WTC11 (cell line): ENCODE results near the gene ZBTB25. TPM values are rescaled to one million over a fixed set of nuclear protein-coding genes. Genes with fewer than 3 reads are reported as not detected.
A peak's percentile ranks its signal among the peaks of the same experiment; 100 is the strongest.

Experiments
- ATAC-seq: fragments of 200-7000 bp; cut with Tn5 transposase; 2 replicates; pipeline ENCODE4 v1.10.0; 2021; ENCODE audit warnings: mild to moderate bottlenecking, moderate library complexity
- CTCF ChIA-PET: fragments of 300-600 bp; sonication (Branson Sonifier 250); formaldehyde crosslinking; loops from one replicate; lab custom pipeline; 2021; ENCODE audit warnings: antibody characterized with exemption; lab: Charles Lee
- POLR2A ChIA-PET: fragments of 350-600 bp; sonication (Branson Sonifier 250); formaldehyde crosslinking; loops from one replicate; lab custom pipeline; 2021; ENCODE audit warnings: antibody characterized with exemption; lab: Charles Lee
- DNase-seq: peaks from one replicate; pipeline ENCODE4 v3.0.0; 2021; ENCODE audit warnings: low spot score
- H3K27ac Mint-ChIP-seq: 2 replicates; pipeline ENCODE4 v1.8.0; 2021; ENCODE audit warnings: mixed read lengths
- H3K27me3 Mint-ChIP-seq: 2 replicates; pipeline ENCODE4 v1.8.0; 2021; ENCODE audit warnings: low read depth, mild to moderate bottlenecking, moderate library complexity, mixed read lengths
- H3K36me3 Mint-ChIP-seq: 2 replicates; pipeline ENCODE4 v1.8.0; 2021; ENCODE audit warnings: mixed read lengths
- H3K4me1 Mint-ChIP-seq: 2 replicates; pipeline ENCODE4 v1.8.0; 2022; ENCODE audit warnings: mixed read lengths
- H3K4me3 Mint-ChIP-seq: 2 replicates; pipeline ENCODE4 v1.8.0; 2021; ENCODE audit warnings: mild to moderate bottlenecking, moderate library complexity, mixed read lengths
- H3K9me3 Mint-ChIP-seq: 2 replicates; pipeline ENCODE4 v1.8.0; 2021; ENCODE audit warnings: mixed read lengths
- CREB1 ChIP-seq: sonication (generic); formaldehyde crosslinking; IDR thresholded peaks from 2 replicates; pipeline ENCODE4 v1.8.0; 2023; ENCODE audit warnings: mild to moderate bottlenecking, missing genetic modification reagents
- CREM ChIP-seq: sonication (generic); formaldehyde crosslinking; IDR thresholded peaks from 2 replicates; pipeline ENCODE4 v1.8.1; 2022; ENCODE audit warnings: mild to moderate bottlenecking, missing genetic modification reagents, moderate library complexity
- ESRRA ChIP-seq: sonication (generic); formaldehyde crosslinking; IDR thresholded peaks from 2 replicates; pipeline ENCODE4 v1.8.1; 2022; ENCODE audit warnings: mild to moderate bottlenecking, missing genetic modification reagents, borderline replicate concordance
- ETV6 ChIP-seq: sonication (generic); formaldehyde crosslinking; IDR thresholded peaks from 2 replicates; pipeline ENCODE4 v1.8.1; 2022; ENCODE audit warnings: mild to moderate bottlenecking, missing genetic modification reagents
- GRHL2 ChIP-seq: fragments of 250-450 bp; sonication (Bioruptor Pico); IDR thresholded peaks from 2 replicates; pipeline ENCODE4 v1.8.0; 2022; ENCODE audit warnings: mild to moderate bottlenecking, moderate library complexity; ENCODE audit not compliant: insufficient replicate concordance, severe bottlenecking
- GTF2I ChIP-seq: fragments of 250-450 bp; sonication (Bioruptor Pico); conservative IDR thresholded peaks from 2 replicates; pipeline ENCODE4 v1.4.0; 2021; ENCODE audit warnings: mild to moderate bottlenecking
- IRF2 ChIP-seq: sonication (generic); formaldehyde crosslinking; IDR thresholded peaks from 2 replicates; pipeline ENCODE4 v1.8.0; 2022; ENCODE audit warnings: low read depth, missing genetic modification reagents, borderline replicate concordance
- JUN ChIP-seq: sonication (generic); formaldehyde crosslinking; IDR thresholded peaks from 2 replicates; pipeline ENCODE4 v1.8.0; 2023; ENCODE audit warnings: mild to moderate bottlenecking, missing genetic modification reagents
- KAT7 ChIP-seq: sonication (generic); formaldehyde crosslinking; IDR thresholded peaks from 2 replicates; pipeline ENCODE4 v1.8.1; 2023; ENCODE audit warnings: missing genetic modification reagents, mild to moderate bottlenecking, borderline replicate concordance
- MYBL2 ChIP-seq: sonication (generic); formaldehyde crosslinking; IDR thresholded peaks from 2 replicates; pipeline ENCODE4 v1.8.1; 2023; ENCODE audit warnings: mild to moderate bottlenecking, moderate library complexity, missing genetic modification reagents
- NFATC4 ChIP-seq: fragments of 250-450 bp; sonication (Bioruptor Pico); IDR thresholded peaks from 2 replicates; pipeline ENCODE4 v1.9.0; 2021; ENCODE audit warnings: mild to moderate bottlenecking
- NR1H2 ChIP-seq: sonication (generic); formaldehyde crosslinking; IDR thresholded peaks from 2 replicates; pipeline ENCODE4 v1.9.0; 2021; ENCODE audit warnings: mild to moderate bottlenecking, moderate library complexity, missing genetic modification reagents
- NR3C1 ChIP-seq: sonication (generic); formaldehyde crosslinking; conservative IDR thresholded peaks from 2 replicates; pipeline ENCODE4 v1.8.1; 2023; ENCODE audit warnings: low read depth, mild to moderate bottlenecking, missing genetic modification reagents
- PRRX2 ChIP-seq: fragments of 250-450 bp; sonication (Bioruptor Pico); IDR thresholded peaks from 2 replicates; pipeline ENCODE4 v1.8.0; 2021; ENCODE audit warnings: mild to moderate bottlenecking
- TCF7 ChIP-seq: sonication (generic); formaldehyde crosslinking; IDR thresholded peaks from 2 replicates; pipeline ENCODE4 v1.8.0; 2022; ENCODE audit warnings: mild to moderate bottlenecking, low read depth, missing genetic modification reagents, moderate library complexity
- TEAD1 ChIP-seq: sonication (generic); formaldehyde crosslinking; IDR thresholded peaks from 2 replicates; pipeline ENCODE4 v1.8.0; 2022; ENCODE audit warnings: mild to moderate bottlenecking, missing genetic modification reagents
- ZNF121 ChIP-seq: sonication (generic); formaldehyde crosslinking; IDR thresholded peaks from 2 replicates; pipeline ENCODE4 v1.8.0; 2023; ENCODE audit warnings: missing genetic modification reagents
- ZNF396 ChIP-seq: fragments of 250-450 bp; sonication (Bioruptor Pico); IDR thresholded peaks from 2 replicates; pipeline ENCODE4 v1.8.0; 2021; ENCODE audit warnings: mild to moderate bottlenecking, moderate library complexity, borderline replicate concordance
- ZNF416 ChIP-seq: fragments of 250-450 bp; sonication (Bioruptor Pico); IDR thresholded peaks from 2 replicates; pipeline ENCODE4 v1.9.0; 2021; ENCODE audit warnings: mild to moderate bottlenecking, inconsistent platforms
- total RNA-seq: library from RNA; stranded (reverse); gene quantifications from 3 replicates; pipeline ENCODE4 v1.2.3, GENCODE V29; 2021
- TF ChIP-seq, protein P1 (sequence below): sonication (generic); formaldehyde crosslinking; IDR thresholded peaks from 2 replicates; pipeline ENCODE4 v1.8.1; 2023; ENCODE audit warnings: mild to moderate bottlenecking, missing genetic modification reagents
- TF ChIP-seq, protein P2 (sequence below): sonication (generic); formaldehyde crosslinking; IDR thresholded peaks from 2 replicates; pipeline ENCODE4 v1.8.1; 2023; ENCODE audit warnings: mild to moderate bottlenecking, moderate library complexity, missing genetic modification reagents
- TF ChIP-seq, protein P3 (sequence below): sonication (generic); formaldehyde crosslinking; IDR thresholded peaks from 2 replicates; pipeline ENCODE4 v1.8.1; 2022; ENCODE audit warnings: mild to moderate bottlenecking, moderate library complexity, missing genetic modification reagents
- TF ChIP-seq, protein P4 (sequence below): fragments of 250-450 bp; sonication (Bioruptor Pico); IDR thresholded peaks from 2 replicates; pipeline ENCODE4 v1.9.0; 2021; ENCODE audit warnings: moderate library complexity, mild to moderate bottlenecking, inconsistent platforms, borderline replicate concordance
- TF ChIP-seq, protein P5 (sequence below): sonication (generic); formaldehyde crosslinking; IDR thresholded peaks from 2 replicates; pipeline ENCODE4 v1.8.0; 2023; ENCODE audit warnings: missing genetic modification reagents
- TF ChIP-seq, protein P6 (sequence below): sonication (generic); formaldehyde crosslinking; IDR thresholded peaks from 2 replicates; pipeline ENCODE4 v1.8.0; 2022; ENCODE audit warnings: mild to moderate bottlenecking, missing genetic modification reagents
- TF ChIP-seq, protein P7 (sequence below): fragments of 250-450 bp; sonication (Bioruptor Pico); conservative IDR thresholded peaks from 2 replicates; pipeline ENCODE4 v1.9.0; 2021; ENCODE audit warnings: mild to moderate bottlenecking

ZBTB25 gene
- total RNA-seq, 1 experiment from 2014 or later = 11.9 TPM

DNA sequence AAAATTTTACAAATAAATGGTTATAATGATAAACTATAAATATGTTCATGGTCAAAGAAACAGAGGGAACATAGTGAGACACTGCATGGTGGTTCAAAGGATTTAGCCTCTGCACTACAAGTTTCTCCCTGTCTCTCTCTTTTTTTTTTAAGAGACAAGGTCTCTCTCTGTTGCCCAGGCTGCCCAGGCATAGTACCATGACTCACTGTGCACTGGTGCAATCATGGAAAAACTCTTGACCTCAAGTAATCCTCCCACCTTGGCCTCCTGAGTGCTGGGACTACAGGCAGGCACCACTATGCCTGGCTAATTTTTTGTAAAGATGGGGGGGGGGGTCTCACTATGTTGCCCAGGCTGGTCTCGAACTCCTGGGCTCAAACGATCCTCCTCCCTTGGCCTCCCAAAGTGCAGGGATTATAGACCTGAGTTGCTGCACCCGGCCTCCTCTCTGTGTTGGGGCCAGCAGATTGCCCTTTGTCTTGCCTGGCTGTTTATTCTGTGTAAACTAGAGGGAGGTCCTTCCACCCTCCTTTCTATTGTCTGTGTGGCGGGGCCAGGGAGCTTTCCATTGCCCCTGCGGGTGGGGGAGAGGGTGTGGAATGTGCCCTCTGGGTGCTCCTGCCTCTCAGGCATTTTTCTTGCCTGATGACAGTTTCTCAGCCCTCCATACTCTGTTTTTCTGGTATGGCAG lies 93.4 kb downstream of the ZBTB25 start:
- H3K27ac Mint-ChIP-seq = peak overlapping the region; percentile 68
- H3K9me3 Mint-ChIP-seq = no peaks in the 10 kb centered on the region
- DNase-seq = peak; percentile 44
- peaks cover 44% of the 10 kb centered on the region for H3K36me3 Mint-ChIP-seq
- CTCF ChIA-PET = interaction anchor here (0.7 kb wide), 1 partner anchor 39 kb away, joined by 3 read pairs; no protein-coding TSS in a partner anchor
- POLR2A ChIA-PET = no interaction called here
- peak; percentile 80 for ATAC-seq
- TF ChIP-seq, protein P1, sequence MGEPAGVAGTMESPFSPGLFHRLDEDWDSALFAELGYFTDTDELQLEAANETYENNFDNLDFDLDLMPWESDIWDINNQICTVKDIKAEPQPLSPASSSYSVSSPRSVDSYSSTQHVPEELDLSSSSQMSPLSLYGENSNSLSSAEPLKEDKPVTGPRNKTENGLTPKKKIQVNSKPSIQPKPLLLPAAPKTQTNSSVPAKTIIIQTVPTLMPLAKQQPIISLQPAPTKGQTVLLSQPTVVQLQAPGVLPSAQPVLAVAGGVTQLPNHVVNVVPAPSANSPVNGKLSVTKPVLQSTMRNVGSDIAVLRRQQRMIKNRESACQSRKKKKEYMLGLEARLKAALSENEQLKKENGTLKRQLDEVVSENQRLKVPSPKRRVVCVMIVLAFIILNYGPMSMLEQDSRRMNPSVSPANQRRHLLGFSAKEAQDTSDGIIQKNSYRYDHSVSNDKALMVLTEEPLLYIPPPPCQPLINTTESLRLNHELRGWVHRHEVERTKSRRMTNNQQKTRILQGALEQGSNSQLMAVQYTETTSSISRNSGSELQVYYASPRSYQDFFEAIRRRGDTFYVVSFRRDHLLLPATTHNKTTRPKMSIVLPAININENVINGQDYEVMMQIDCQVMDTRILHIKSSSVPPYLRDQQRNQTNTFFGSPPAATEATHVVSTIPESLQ (CRISPR knock-in tag) = no peak
- TF ChIP-seq NFATC4 (CRISPR knock-in tag) (no peak), NR1H2 (CRISPR knock-in tag) (no peak), GTF2I (CRISPR knock-in tag) (peak; percentile 87), ZNF121 (CRISPR knock-in tag) (peak; percentile 47; the same call in 1 of the 2 replicates), CREM (CRISPR knock-in tag) (no peak), NR3C1 (CRISPR knock-in tag) (no peak), PRRX2 (CRISPR knock-in tag) (no peak)
- TF ChIP-seq, protein P2, sequence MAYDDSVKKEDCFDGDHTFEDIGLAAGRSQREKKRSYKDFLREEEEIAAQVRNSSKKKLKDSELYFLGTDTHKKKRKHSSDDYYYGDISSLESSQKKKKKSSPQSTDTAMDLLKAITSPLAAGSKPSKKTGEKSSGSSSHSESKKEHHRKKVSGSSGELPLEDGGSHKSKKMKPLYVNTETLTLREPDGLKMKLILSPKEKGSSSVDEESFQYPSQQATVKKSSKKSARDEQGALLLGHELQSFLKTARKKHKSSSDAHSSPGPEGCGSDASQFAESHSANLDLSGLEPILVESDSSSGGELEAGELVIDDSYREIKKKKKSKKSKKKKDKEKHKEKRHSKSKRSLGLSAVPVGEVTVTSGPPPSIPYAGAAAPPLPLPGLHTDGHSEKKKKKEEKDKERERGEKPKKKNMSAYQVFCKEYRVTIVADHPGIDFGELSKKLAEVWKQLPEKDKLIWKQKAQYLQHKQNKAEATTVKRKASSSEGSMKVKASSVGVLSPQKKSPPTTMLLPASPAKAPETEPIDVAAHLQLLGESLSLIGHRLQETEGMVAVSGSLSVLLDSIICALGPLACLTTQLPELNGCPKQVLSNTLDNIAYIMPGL (CRISPR knock-in tag) = no peak
- no peaks in the 10 kb centered on the region for H3K27me3 Mint-ChIP-seq
- H3K4me3 Mint-ChIP-seq = no peak overlapping the region
- H3K4me1 Mint-ChIP-seq = peaks cover 21% of the 10 kb centered on the region

DNA sequence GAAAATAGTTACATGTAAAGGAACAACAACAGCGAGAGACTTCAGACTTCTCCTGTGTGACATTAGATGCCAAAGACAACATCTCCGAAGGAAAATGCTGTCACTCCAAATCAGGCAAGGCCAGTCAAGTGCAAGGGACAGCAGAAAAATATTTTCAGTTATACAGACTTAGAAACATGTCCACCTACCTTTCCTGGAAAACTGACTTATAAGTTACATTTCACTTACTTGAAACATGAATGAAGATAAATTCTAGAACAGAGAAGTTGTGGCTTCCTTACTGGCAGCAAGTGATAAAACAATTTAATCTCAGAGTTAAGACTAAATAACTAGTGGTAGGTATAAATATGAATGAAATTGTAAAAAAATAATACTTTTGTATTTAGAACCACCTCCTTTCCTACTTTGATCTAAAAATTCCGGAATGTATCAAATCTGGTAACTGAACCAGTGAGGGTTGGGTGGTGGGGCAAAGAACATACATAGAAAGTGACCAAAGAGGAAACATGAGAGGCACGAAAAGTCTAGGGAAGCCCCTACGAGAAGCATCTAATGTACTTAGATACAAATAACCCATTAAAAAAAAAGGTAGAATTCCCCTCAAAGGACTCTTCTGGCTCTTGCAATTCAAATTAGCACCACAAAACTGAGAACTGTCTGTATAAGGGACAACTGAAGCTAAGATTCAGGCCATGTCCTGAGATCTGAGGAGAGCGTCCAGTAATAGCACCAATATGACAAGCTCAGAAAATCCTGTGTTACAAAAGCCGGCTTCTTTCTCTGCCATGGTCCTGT lies 94.3 kb downstream of the ZBTB25 start:
- H3K27ac Mint-ChIP-seq = peak overlapping the region; percentile 83
- CTCF ChIA-PET = no interaction called here
- POLR2A ChIA-PET = no interaction called here
- H3K4me3 Mint-ChIP-seq = no peak overlapping the region
- DNase-seq (no peak), ATAC-seq (no peak)
- H3K27me3 Mint-ChIP-seq = no peaks in the 10 kb centered on the region
- no peaks in the 10 kb centered on the region for H3K9me3 Mint-ChIP-seq
- H3K4me1 Mint-ChIP-seq = peaks cover 25% of the 10 kb centered on the region
- peaks cover 47% of the 10 kb centered on the region for H3K36me3 Mint-ChIP-seq
- TF ChIP-seq ETV6 (no peak), GTF2I (CRISPR knock-in tag) (no peak), MYBL2 (CRISPR knock-in tag) (no peak), CREB1 (CRISPR knock-in tag) (no peak), JUN (CRISPR knock-in tag) (no peak), ZNF416 (no peak), ZNF396 (CRISPR knock-in tag) (no peak), TCF7 (CRISPR knock-in tag) (no peak), ESRRA (no peak), GRHL2 (no peak), KAT7 (no peak), TEAD1 (CRISPR knock-in tag) (no peak), IRF2 (CRISPR knock-in tag) (no peak)
- TF ChIP-seq, protein P3, sequence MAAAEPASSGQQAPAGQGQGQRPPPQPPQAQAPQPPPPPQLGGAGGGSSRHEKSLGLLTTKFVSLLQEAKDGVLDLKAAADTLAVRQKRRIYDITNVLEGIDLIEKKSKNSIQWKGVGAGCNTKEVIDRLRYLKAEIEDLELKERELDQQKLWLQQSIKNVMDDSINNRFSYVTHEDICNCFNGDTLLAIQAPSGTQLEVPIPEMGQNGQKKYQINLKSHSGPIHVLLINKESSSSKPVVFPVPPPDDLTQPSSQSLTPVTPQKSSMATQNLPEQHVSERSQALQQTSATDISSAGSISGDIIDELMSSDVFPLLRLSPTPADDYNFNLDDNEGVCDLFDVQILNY (CRISPR knock-in tag) = no peak
- TF ChIP-seq, protein P4, sequence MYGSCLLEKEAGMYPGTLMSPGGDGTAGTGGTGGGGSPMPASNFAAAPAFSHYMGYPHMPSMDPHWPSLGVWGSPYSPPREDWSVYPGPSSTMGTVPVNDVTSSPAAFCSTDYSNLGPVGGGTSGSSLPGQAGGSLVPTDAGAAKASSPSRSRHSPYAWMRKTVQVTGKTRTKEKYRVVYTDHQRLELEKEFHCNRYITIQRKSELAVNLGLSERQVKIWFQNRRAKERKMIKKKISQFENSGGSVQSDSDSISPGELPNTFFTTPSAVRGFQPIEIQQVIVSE (CRISPR knock-in tag) = no peak
- TF ChIP-seq, protein P5, sequence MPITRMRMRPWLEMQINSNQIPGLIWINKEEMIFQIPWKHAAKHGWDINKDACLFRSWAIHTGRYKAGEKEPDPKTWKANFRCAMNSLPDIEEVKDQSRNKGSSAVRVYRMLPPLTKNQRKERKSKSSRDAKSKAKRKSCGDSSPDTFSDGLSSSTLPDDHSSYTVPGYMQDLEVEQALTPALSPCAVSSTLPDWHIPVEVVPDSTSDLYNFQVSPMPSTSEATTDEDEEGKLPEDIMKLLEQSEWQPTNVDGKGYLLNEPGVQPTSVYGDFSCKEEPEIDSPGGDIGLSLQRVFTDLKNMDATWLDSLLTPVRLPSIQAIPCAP (CRISPR knock-in tag) = no peak
- TF ChIP-seq, protein P6, sequence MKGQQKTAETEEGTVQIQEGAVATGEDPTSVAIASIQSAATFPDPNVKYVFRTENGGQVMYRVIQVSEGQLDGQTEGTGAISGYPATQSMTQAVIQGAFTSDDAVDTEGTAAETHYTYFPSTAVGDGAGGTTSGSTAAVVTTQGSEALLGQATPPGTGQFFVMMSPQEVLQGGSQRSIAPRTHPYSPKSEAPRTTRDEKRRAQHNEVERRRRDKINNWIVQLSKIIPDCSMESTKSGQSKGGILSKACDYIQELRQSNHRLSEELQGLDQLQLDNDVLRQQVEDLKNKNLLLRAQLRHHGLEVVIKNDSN (CRISPR knock-in tag) = no peak
- TF ChIP-seq, protein P7, sequence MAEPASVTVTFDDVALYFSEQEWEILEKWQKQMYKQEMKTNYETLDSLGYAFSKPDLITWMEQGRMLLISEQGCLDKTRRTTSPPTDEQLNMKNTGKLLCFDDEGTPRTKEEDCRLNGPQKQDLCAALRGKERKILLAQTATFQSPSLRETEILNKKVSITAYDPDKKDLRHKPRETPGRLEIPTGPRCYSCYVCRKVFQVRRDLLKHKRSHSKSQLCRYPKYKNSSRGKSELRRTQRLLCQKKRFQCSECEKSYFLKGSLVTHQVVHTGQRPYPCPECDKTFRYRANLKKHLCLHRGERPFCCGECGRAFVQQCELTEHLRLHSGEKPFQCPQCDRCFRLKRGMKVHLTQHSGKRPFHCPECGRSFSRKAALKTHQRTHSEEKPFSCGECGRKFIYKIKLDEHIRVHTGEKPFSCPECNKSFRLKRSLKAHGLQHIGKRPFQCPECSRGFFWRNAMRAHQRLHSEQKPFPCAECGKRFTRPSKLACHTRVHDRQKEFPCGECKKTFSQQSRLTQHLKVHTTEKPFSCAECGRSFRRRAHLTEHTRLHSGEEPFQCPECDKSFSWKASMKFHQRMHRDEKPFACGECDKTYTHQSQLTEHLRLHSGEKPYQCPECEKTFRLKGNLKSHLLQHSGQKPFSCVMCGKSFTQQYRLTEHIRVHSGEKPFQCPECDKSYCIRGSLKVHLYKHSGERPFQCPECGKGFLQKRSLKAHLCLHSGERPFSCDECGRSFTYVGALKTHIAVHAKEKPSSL (CRISPR knock-in tag) = no peak
